Measurements from ENCODE around the gene SP1.
A peak's percentile ranks its signal among the peaks of the same experiment; 100 is the strongest.
"Not testable (repeated sequence)": the region's sequence is repeated elsewhere in the genome, so short reads cannot be mapped to it uniquely, and the experiment has no call there.

The SP1 gene

DNA sequence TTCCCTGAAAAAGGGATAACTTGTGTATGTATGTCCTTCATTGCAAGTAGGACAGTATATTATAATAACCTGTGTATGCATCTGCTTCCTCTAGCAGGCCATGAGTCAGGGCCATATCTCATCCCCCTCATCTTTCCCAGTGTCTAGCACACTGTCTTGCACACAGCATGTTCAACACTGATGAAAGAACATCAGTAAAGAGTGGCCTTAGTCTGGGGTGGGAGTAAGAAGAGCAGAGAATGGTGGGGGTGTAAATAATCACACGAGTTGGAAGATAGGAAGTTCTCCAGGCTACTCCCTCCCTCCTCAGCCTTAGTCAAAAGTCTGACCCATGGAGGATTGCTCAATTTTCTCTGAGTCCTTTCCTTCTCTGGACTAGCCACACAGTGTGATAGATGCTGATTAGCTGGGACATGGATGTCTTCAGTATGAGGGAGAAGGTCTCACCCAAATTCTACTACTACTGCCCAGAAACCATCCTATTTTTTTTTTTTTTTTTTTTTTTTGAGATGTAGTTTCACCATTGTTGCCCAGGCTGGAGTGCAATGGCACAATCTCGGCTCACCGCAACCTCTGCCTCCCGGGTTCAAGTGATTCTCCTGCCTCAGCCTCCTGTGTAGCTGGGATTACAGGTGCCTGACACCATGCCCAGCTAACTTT, 14.6 kb upstream of the SP1 start:
- no peak for DNase-seq

DNA sequence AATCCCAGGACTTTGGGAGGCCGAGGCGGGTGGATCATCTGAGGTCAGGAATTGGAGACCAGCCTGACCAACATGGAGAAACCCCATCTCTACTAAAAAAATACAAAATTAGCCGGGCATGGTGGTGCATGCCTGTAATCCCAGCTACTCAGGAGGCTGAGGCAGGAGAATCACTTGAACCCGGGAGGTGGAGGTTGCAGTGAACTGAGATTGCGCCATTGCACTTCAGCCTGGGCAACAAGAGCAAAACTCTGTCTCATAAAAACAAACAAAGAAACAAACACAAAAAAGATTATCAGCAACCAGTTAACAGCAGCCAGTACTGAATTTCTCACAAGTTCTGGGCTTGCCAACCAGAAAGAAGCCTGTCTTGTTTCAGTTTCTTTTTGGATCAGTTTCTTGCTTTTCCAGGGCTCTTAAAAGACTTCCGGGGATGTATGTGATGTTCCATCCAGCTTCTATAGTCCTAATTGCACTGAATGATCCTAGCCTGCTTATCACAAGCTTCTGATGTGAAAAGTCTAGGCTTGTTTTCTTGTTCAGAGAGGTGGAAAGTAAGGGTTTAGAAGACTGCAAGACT, 6.3 kb upstream of the SP1 start:
- DNase-seq: not testable (repeated sequence)

DNA sequence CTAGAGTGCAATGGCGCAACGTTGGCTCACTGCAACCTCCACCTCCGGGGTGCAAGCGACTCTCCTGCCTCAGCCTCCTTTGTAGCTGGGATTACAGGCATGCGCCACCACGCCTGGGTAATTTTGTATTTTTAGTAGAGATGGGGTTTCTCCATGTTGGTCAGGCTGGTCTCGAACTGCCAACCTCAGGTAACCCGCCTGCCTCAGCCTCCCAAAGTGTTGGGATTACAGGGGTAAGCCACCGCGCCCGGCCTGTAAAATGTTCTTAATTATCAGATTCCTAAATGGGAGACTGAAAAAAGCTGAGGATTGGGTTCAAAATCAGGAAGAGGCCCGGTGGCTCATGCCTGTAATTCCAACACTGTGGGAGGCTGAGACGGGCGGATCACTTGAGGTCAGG, 5.7 kb upstream of the SP1 start:
- DNase-seq: not testable (repeated sequence)

DNA sequence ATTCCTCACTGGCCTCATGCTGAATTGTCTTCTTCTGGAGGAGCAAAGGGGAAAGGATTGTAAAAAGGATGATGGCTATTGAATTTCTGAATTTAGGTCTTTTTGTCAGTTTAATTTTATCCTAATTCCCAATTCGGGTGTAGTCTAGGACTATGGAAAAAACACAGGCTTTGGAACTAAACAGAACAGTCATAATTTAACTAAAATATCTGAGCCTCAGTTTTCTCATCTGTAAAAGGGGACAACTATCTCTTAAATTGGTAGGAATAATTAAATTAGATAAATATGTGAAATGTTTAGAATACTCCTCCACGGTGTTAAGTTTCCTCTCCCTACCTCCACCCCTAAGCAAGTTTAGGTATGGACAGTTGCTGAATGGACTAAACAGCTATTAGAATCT, 3.2 kb upstream of the SP1 start:
- no peak for DNase-seq

DNA sequence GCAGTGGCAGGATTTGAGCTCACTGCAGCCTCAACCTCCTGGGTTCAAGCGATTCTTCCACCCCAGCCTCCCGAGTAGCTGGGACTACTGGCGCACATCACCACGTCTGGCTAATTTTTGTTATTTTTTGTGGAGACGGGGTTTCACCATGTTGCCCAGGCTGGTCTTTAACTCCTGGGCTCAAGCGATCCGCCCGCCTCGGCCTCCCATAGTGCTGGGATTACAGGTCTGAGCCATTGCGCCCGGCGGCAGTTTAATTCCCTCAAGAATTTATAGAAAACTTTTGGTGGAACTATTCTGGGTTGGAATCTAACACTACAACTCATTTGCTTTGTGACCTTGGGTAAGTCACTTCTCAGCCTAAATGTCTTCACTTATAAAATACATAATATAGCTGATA, 1.8 kb upstream of the SP1 start:
- no peak for DNase-seq

DNA sequence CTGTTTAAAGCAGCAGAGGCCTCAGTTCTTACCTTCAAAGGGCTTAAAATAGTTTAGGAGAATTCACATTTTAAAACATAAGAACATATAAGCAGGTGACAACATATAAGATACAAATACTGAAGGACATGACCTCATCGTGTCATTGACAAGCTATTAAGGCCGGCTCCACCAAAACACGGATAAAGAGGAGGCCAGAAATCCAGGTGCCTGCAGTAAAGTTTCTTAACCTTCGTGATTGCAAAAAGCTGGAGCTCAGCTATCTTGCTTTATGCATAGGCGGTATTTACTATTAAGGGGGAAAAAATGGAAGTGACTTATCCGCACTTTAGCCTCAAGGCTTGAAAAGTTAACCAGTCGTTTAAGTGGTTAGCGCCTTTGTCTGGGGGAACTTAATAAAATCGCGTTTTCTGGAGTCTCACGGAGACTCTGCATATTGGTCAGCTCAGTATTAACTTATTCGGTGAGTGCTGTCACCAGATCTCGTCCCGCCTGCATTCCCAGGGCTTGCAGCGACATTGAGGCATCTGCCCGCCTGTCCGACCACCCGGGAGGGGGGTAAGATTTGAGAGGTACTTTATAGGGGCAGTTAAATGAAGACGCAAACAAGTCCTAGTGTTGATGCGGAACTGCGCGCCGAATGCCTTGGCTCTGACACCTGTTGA, 1.1 kb upstream of the SP1 start:
- no peak for DNase-seq

DNA sequence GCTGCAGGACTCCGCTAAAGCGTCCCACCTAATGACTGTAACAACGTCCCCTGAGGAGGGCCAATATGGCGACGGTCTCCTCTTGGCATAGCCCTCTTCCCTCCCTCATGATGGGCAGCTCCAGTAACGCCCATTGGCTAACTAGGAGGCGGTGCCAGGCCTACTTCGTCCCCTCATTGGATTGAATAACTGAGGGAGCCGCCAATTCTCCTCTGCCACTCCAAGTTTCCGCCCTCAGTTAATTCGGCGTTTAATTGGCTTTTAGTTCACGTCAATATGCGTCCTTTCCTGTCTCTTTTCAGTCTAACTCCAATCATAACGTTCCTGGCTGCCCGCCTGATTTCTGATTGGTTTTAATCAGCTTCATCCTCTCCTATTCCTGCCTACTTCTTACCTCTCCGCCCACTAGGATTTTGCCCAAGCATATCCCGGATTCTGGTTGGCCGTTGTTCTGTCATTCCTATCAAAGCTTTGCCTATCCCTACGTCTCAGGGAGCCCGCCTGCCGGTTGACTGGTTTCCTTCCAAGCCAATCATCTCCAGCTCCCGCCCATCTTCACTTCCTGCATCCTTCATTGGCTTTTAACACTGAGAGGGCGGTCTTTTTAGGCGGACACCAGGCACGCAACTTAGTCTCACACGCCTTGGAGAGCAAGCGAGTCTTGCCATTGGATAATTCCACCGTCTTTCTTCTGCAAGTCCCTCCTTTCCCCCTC, 430 bp upstream of the SP1 start:
- peak; percentile 99 for DNase-seq

DNA sequence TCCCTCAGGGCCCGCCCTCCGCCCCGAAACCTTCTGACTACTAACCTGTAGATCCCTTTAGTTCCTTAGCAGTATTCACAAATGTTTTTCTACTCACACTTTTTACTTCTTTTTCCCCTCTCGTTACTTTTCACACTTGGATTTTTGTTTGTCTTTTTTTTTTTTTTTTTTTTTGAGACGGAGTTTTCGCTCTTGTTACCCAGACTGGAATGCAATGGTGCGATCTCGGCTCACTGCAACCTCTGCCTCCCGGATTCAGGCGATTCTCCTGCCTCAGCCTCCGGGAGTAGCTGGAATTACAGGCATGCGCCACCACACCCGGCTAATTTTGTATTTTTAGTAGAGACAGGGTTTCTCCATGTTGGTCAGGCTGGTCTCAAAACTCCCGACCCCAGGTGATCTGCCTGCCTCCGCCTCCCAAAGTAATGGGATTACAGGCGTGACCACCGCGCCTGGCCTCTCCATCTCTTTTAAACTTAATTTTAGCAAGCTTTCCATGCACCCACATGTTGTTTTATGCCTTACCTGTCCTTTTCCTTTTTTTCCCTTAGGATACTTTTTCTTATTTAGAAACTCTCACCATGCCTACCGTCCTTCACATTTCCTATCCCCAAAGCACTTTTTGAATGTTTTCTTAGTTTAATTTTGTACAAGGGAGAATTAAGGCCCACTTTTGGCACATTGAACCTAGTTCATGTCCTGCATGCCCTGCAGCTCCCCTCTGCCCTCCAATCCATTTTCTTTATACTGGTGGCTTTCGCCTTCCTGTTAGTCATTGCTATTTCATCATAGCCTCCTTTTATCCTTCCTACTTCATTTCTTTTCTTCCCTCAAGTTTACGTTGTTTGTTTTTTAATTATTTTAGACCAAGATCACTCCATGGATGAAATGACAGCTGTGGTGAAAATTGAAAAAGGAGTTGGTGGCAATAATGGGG, 1.1 kb downstream of the SP1 start:
- DNase-seq: no peak

DNA sequence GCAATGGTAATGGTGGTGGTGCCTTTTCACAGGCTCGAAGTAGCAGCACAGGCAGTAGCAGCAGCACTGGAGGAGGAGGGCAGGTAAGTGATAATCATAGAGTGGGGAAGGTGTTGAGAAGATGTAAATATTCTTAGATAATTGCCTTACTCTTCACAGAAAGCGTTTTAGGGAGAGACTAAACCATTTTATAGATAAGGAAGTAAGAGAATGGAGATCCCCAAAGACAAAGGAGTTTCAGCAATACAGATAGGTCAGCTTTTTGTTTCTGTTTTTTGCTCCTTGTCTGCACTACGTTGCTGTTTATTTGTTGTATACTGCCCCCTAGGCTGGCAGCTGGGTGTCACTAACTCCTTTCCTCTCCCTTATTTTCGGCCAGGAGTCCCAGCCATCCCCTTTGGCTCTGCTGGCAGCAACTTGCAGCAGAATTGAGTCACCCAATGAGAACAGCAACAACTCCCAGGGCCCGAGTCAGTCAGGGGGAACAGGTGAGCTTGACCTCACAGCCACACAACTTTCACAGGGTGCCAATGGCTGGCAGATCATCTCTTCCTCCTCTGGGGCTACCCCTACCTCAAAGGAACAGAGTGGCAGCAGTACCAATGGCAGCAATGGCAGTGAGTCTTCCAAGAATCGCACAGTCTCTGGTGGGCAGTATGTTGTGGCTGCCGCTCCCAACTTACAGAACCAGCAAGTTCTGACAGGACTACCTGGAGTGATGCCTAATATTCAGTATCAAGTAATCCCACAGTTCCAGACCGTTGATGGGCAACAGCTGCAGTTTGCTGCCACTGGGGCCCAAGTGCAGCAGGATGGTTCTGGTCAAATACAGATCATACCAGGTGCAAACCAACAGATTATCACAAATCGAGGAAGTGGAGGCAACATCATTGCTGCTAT, 2.0 kb downstream of the SP1 start:
- DNase-seq: no peak

DNA sequence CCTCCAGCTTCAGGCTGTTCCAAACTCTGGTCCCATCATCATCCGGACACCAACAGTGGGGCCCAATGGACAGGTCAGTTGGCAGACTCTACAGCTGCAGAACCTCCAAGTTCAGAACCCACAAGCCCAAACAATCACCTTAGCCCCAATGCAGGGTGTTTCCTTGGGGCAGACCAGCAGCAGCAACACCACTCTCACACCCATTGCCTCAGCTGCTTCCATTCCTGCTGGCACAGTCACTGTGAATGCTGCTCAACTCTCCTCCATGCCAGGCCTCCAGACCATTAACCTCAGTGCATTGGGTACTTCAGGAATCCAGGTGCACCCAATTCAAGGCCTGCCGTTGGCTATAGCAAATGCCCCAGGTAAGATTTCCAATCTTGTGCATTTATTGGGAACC, 3.3 kb downstream of the SP1 start:
- DNase-seq: no peak

DNA sequence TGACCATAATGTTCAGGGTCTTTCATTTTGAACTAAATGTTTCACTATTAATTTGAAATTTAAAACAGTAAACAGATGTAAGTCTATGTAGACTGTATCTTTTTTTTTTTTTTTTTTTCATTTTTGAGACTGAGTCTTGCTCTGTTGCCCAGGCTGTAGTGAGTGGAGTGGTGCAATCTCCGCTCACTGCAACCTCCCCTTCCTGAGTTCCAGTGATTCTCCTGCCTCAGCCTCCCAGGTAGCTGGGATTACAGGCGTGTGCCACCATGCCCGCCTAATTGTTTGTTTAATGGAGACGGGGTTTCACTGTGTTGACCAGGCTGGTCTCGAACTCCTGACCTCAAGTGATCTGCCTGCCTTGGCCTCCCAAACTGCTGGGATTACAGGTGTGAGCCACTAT, 6.4 kb downstream of the SP1 start:
- DNase-seq: not testable (repeated sequence)

DNA sequence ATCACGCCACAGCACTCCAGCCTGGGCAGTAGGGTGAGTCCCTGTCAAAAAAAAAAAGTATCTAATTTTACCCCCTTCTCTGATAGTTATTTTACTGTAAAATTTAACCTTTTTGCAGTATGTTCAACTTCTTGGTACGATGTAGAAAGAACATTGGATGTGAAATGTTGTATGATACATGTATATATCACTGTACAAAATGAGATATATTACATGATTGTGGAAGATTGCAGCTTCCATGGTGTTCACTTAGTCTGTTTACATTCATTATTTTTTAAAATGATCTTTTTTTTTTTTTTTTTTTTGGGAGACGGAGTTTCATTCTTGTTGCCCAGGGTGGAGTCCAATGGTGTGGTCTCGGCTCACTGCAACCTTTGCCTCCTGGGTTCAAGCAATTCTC, 9.0 kb downstream of the SP1 start:
- no peak for DNase-seq

DNA sequence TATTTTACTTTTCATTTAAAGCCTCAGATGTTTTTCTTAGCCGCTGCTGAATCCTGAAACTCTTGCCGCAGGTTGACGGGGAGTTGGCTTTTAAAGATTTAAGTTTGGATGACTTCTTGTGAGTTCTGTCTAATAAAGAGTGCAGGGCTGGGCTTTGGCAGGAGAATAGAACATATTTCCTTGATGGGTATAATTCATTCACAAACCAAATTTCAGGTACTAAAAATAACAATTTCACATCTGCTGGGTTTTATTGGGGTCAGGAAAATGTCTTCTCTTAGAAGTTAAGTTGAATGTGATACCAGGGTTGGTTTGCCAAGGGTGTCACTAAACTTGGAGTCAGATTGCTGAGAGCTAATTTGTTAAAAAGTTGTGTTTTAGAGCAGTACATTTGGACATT, 9.7 kb downstream of the SP1 start:
- no peak for DNase-seq

DNA sequence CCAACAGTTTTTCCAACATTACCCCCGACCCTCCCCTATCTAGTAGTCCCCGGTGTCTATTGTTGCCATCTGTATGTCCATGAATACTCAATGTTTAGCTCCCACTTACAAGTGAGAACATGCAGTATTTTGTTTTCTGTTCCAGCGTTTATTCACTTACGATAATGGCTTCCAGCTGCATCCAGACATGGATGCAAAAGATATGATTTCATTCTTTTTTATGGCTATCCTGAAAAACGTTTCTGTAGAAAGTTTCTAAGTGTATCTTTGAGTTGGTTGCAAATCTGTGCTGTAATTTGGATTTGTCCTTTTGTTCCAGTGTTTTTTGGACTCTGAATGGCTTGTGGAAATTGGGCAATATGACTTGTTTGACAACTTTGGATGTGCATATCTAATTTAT, 11.7 kb downstream of the SP1 start:
- DNase-seq: no peak

DNA sequence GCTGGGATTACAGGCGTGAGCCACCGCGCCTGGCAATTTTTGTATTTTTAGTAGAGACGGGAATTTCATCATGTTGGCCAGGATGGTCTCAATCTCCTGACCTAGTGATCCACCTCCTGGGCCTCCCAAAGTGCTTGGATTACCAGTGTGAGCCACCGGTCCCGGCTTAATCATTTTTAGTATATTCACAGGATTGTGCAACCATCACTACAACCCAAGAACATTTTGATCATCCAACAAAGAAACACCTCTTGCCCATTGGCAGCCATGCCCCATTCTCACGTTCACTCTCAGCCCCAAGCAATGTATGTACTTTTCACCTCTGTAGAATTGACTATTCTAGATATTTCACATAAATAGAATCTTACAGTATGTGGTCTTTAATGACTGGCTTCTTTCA, 19.9 kb downstream of the SP1 start:
- DNase-seq: no peak

DNA sequence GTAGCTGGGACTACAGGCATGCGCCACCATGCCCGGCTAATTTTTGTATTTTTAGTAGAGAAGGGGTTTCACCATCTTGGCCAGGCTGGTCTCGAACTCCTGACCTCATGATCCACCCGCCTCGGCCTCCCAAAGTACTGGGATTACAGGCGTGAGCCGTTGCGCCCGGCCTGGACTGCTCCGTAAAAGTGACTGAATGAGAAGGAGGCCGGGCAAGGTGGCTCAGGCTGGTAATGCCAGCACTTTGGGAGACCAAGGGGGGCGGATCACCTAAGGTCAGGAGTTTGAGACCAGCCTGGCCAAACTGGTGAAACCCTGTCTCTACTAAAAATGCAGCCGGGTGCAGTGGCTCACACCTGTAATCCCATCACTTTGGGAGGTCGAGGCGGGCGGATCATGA, 22.4 kb downstream of the SP1 start:
- not testable (repeated sequence) for DNase-seq

DNA sequence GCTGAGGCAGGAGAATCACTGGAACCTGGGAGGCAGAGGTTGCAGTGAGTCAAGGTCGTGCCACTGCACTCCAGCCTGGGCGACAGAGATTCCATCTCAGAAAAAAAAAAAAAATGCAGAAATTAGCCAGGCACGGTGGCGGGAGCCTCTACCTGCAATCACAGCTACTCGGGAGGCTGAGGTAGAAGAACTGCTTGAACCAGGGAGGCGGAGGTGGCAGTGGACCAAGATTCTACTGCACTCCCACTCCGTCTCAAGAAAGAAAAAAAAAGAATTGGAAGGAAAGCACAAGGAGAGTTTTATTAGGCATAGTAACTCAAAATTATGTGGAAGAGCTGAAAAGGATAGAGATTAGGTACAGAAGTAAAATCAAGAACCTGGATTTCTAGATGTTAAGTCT, 22.9 kb downstream of the SP1 start:
- no peak for DNase-seq

DNA sequence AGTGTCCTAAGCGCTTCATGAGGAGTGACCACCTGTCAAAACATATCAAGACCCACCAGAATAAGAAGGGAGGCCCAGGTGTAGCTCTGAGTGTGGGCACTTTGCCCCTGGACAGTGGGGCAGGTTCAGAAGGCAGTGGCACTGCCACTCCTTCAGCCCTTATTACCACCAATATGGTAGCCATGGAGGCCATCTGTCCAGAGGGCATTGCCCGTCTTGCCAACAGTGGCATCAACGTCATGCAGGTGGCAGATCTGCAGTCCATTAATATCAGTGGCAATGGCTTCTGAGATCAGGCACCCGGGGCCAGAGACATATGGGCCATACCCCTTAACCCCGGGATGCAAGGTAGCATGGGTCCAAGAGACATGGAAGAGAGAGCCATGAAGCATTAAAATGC, 31.0 kb downstream of the SP1 start:
- no peak for DNase-seq

DNA sequence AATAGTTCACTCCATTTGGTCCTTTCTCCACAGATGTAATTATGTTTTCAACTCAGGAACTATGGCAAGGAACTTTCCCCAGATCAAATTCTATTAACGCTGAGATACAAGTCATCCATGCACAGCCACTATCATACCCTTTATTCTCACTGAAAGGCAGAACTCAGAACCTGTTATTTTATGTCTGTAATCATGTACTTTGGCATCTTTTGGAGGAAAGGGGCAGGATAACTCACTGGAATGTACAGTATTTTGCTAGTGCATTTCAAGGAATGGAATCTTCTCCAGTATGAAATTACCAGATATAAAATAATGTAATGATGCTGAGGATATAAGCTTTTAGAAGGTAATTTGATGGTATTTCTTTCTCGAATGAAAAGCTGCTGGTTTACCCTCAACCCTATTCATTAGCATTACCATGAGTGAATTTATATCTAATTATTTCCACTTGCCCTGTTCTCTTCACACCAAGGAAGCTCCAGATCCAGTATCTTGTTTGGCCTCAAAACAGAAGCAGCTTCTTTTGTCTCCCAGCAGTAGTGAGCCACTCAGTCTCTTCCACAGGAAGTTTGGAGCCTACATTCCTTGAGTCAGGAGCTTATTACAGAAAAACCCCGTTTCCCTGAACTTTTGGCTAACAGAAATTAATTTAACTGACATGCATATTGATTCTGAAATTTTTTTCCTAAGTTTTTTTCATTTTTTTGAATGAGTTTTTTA, 33.7 kb downstream of the SP1 start:
- no peak for DNase-seq

DNA sequence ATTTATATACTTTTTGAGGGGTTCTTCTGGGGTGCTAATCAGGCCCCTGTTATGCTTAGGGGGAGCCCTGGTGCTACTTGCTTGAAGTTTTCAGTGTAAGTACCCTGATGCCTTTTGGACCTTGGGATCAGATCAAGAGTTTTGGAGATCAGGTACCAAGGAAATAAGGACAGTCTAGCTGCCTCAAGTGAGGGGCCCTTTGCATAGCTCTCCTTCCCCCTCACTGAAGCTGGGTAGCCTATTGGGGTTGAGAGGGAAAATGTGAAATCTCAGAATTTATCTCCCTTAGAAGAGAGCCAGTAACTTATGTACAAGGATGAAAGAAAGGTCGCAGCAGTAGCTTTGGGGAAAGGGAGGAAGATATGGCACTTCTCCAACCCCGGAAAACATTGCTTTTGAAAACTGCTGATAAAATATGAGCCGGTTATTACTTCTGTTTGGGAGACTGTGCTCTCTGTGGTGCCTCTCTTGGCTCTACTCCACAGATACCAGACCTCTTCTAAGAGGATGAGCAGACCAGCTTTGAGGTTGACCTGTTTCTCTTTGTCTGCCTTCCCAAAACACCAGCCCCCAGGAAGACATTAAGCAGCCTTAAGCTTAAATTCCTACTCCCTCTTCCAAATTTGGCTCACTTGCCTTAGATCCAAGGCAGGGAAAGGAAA, 34.9 kb downstream of the SP1 start:
- no peak for DNase-seq
